HepG2 (cell line): ENCODE results near the gene VDAC1. TPM values are rescaled to one million over a fixed set of nuclear protein-coding genes. Genes with fewer than 3 reads are reported as not detected.

Experiments used
- CC2D1A ChIP-seq: sonication (generic); formaldehyde crosslinking; IDR thresholded peaks from 2 replicates; pipeline ENCODE4 v1.8.1; 2023; ENCODE audit warnings: mild to moderate bottlenecking, missing genetic modification reagents
- CCAR2 ChIP-seq: fragments of 200-400 bp; formaldehyde crosslinking; optimal IDR thresholded peaks from 2 replicates; pipeline ENCODE3; 2018; ENCODE audit warnings: low read depth, mild to moderate bottlenecking, low read length, moderate library complexity
- CENPT ChIP-seq: sonication (generic); formaldehyde crosslinking; IDR thresholded peaks from 2 replicates; pipeline ENCODE4 v1.8.0; 2022; ENCODE audit warnings: low read depth, mild to moderate bottlenecking, moderate library complexity, missing genetic modification reagents
- DNMT1 ChIP-seq: sonication (generic); formaldehyde crosslinking; IDR thresholded peaks from 2 replicates; pipeline ENCODE4 v1.5.1; 2020; ENCODE audit warnings: mild to moderate bottlenecking, missing genetic modification reagents
- FOXO4 ChIP-seq: sonication (generic); formaldehyde crosslinking; conservative IDR thresholded peaks from 2 replicates; pipeline ENCODE4 v1.8.1; 2023; ENCODE audit warnings: missing genetic modification reagents
- IRF2 ChIP-seq: IDR thresholded peaks from 2 replicates; pipeline ENCODE4 v1.6.1; 2018; ENCODE audit warnings: missing genetic modification reagents, missing compliant biosample characterization
- NFE2L1 ChIP-seq: sonication (generic); formaldehyde crosslinking; IDR thresholded peaks from 2 replicates; pipeline ENCODE4 v1.4.0; 2020; ENCODE audit warnings: missing genetic modification reagents, mild to moderate bottlenecking, borderline replicate concordance
- NFE2L2 ChIP-seq: fragments of 150-350 bp; IDR thresholded peaks from 2 replicates; pipeline ENCODE4 v1.6.1; 2014; ENCODE audit warnings: low read length
- NONO ChIP-seq, 2 experiments: fragments of 450-650 bp in 1 of 2; sonication (generic) in 1 of 2; formaldehyde crosslinking in 1 of 2; IDR thresholded peaks in 1 of 2; conservative IDR thresholded peaks in 1 of 2; 2 replicates each; pipeline versions ENCODE4 v1.6.1 to v1.8.0; 2017 to 2022; ENCODE audit warnings: mild to moderate bottlenecking in 1 of 2, missing genetic modification reagents in 1 of 2, moderate library complexity in 1 of 2
- ONECUT2 ChIP-seq: sonication (generic); formaldehyde crosslinking; IDR thresholded peaks from 2 replicates; pipeline ENCODE4 v1.4.0; 2020; ENCODE audit warnings: missing genetic modification reagents
- RFXANK ChIP-seq: IDR thresholded peaks from 2 replicates; pipeline ENCODE4 v1.6.1; 2016
- SALL2 ChIP-seq: sonication (generic); formaldehyde crosslinking; IDR thresholded peaks from 2 replicates; pipeline ENCODE4 v1.8.1; 2023; ENCODE audit warnings: mild to moderate bottlenecking, missing genetic modification reagents, inconsistent platforms
- SKI ChIP-seq: fragments of 450-650 bp; IDR thresholded peaks from one replicate; pipeline ENCODE4 v1.6.1; 2018; ENCODE audit warnings: mild to moderate bottlenecking; ENCODE audit not compliant: partially characterized antibody
- SP140L ChIP-seq: sonication (generic); formaldehyde crosslinking; IDR thresholded peaks from 2 replicates; pipeline ENCODE4 v1.4.0; 2020; ENCODE audit warnings: missing genetic modification reagents, borderline replicate concordance
- SRSF9 ChIP-seq: fragments of 200-400 bp; formaldehyde crosslinking; IDR thresholded peaks from 2 replicates; pipeline ENCODE4 v1.6.1; 2018; ENCODE audit warnings: borderline replicate concordance, mild to moderate bottlenecking, low read depth, low read length; ENCODE audit not compliant: insufficient read depth, poor library complexity, severe bottlenecking
- XRCC5 ChIP-seq: fragments of 200-400 bp; formaldehyde crosslinking; optimal IDR thresholded peaks from 2 replicates; pipeline ENCODE3; 2017; ENCODE audit warnings: mild to moderate bottlenecking, low read length
- ZBTB20 ChIP-seq: sonication (generic); formaldehyde crosslinking; IDR thresholded peaks from 2 replicates; pipeline ENCODE4 v1.8.1; 2023; ENCODE audit warnings: missing genetic modification reagents, low read depth, mild to moderate bottlenecking, borderline replicate concordance
- ZNF337 ChIP-seq: sonication (generic); formaldehyde crosslinking; IDR thresholded peaks from 2 replicates; pipeline ENCODE4 v1.5.1; 2020; ENCODE audit warnings: missing genetic modification reagents, low read depth, mild to moderate bottlenecking, borderline replicate concordance
- ZNF510 ChIP-seq: sonication (generic); formaldehyde crosslinking; IDR thresholded peaks from 2 replicates; pipeline ENCODE4 v1.4.0; 2020; ENCODE audit warnings: low read depth, mild to moderate bottlenecking, missing genetic modification reagents
- ZNF616 ChIP-seq: sonication (generic); formaldehyde crosslinking; IDR thresholded peaks from 2 replicates; pipeline ENCODE4 v1.5.0; 2020; ENCODE audit warnings: low read depth, mild to moderate bottlenecking, missing genetic modification reagents
- polyA plus RNA-seq, 8 experiments: library from polyadenylated mRNA; depleted of rRNA in 3 of 8; stranded (reverse) in 7 of 8; unstranded in 1 of 8; fragments of >200 nt; fragmentation: Illumina TruSeq in 4 of 8; extraction: Trizol in 4 of 8; gene quantifications; 2 replicates each; pipeline versions ENCODE4 v1.2.1 to v1.2.3, GENCODE V29; 2011 to 2016; ENCODE audit warnings: low read depth in 4 of 8, missing spikeins in 1 of 8, mixed read lengths in 1 of 8; ENCODE audit not compliant: insufficient read depth in 1 of 8
- total RNA-seq, 5 experiments: library from RNA; depleted of rRNA; stranded (reverse); fragments of >200 nt; fragmentation: Illumina TruSeq; extraction: Trizol; gene quantifications; 2 replicates each; pipeline ENCODE4 v1.2.3, GENCODE V29; 2016; ENCODE audit warnings: low read depth in 1 of 5
- TF ChIP-seq, protein P1 (sequence below): sonication (generic); formaldehyde crosslinking; IDR thresholded peaks from 2 replicates; pipeline ENCODE4 v1.5.0; 2020; ENCODE audit warnings: mild to moderate bottlenecking, missing genetic modification reagents, borderline replicate concordance
- TF ChIP-seq, protein P2 (sequence below): sonication (generic); formaldehyde crosslinking; conservative IDR thresholded peaks from 2 replicates; pipeline ENCODE4 v1.4.0; 2020; ENCODE audit warnings: missing genetic modification reagents

VDAC1 gene
- total and polyA plus RNA-seq, 2 of the 13 experiments (the other 11 are each of a cell fraction or from before 2014, with no cell fraction given), result 112 to 380 TPM

DNA sequence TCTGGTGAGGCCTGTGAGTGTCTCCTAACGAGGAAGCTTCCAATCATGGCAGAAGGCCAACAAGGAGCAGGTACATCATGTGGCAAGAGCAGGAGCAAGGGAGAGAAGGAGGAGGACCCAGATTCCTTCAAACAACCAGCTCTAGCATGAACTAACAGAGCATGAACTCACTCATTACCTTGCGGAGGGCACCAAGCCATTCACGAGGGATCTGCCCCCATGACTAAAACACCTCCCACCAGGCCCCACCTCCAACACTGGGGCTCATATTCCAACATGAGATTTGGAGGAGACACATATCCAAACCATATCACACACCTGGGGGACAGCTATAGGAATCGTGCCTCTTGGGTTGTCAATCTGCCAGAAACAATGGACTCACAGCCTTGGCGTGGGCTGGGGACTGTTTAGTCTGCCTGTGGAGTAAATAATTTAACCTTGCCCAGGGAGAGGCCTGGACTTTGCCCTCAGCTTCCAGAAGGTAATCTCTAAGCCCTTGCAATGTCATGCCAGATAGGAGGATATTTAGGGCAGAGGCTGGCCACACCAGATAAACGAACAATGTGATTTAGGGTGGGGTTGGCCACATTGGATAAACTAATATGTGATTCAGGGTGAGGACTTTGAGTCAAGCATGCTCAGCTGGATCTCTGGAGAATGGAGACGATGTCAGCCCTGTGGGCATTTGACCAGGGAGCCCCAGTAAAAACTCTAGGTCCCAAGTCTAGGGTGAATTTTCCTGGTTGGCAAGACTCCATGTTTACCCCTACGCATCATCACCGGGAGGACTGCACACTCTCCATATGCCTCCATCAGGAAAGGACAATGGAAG lies 13.6 kb upstream of the VDAC1 start (continued):
- TF ChIP-seq NONO (IDR thresholded peaks at IDR 0.05), result no peak
- TF ChIP-seq NONO (CRISPR knock-in tag; conservative IDR thresholded peaks at IDR 0.05), result 0 out of 2 replicates have a peak, but pooled peaks have one; percentile 12
- no peak for TF ChIP-seq RFXANK
- TF ChIP-seq CC2D1A (CRISPR knock-in tag), result no peak
- TF ChIP-seq ZNF616, result no peak
- TF ChIP-seq IRF2 (CRISPR knock-in tag), result peak; percentile 59
- no peak for TF ChIP-seq NFE2L1 (CRISPR knock-in tag)
- TF ChIP-seq ZNF510 (CRISPR knock-in tag), result no peak
- no peak for TF ChIP-seq ZNF337 (CRISPR knock-in tag)
- TF ChIP-seq NFE2L2, result 0 out of 2 replicates have a peak, but pooled peaks have one; percentile 49
- no peak for TF ChIP-seq SP140L
- TF ChIP-seq CENPT, result no peak
- no peak for TF ChIP-seq FOXO4 (CRISPR knock-in tag)
- TF ChIP-seq, protein P1, sequence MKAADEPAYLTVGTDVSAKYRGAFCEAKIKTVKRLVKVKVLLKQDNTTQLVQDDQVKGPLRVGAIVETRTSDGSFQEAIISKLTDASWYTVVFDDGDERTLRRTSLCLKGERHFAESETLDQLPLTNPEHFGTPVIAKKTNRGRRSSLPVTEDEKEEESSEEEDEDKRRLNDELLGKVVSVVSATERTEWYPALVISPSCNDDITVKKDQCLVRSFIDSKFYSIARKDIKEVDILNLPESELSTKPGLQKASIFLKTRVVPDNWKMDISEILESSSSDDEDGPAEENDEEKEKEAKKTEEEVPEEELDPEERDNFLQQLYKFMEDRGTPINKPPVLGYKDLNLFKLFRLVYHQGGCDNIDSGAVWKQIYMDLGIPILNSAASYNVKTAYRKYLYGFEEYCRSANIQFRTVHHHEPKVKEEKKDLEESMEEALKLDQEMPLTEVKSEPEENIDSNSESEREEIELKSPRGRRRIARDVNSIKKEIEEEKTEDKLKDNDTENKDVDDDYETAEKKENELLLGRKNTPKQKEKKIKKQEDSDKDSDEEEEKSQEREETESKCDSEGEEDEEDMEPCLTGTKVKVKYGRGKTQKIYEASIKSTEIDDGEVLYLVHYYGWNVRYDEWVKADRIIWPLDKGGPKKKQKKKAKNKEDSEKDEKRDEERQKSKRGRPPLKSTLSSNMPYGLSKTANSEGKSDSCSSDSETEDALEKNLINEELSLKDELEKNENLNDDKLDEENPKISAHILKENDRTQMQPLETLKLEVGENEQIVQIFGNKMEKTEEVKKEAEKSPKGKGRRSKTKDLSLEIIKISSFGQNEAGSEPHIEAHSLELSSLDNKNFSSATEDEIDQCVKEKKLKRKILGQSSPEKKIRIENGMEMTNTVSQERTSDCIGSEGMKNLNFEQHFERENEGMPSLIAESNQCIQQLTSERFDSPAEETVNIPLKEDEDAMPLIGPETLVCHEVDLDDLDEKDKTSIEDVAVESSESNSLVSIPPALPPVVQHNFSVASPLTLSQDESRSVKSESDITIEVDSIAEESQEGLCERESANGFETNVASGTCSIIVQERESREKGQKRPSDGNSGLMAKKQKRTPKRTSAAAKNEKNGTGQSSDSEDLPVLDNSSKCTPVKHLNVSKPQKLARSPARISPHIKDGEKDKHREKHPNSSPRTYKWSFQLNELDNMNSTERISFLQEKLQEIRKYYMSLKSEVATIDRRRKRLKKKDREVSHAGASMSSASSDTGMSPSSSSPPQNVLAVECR, result no peak; the same call in 1 of the 2 replicates
- TF ChIP-seq ONECUT2 (CRISPR knock-in tag), result no peak
- peak; percentile 57 for TF ChIP-seq XRCC5
- TF ChIP-seq, protein P2, sequence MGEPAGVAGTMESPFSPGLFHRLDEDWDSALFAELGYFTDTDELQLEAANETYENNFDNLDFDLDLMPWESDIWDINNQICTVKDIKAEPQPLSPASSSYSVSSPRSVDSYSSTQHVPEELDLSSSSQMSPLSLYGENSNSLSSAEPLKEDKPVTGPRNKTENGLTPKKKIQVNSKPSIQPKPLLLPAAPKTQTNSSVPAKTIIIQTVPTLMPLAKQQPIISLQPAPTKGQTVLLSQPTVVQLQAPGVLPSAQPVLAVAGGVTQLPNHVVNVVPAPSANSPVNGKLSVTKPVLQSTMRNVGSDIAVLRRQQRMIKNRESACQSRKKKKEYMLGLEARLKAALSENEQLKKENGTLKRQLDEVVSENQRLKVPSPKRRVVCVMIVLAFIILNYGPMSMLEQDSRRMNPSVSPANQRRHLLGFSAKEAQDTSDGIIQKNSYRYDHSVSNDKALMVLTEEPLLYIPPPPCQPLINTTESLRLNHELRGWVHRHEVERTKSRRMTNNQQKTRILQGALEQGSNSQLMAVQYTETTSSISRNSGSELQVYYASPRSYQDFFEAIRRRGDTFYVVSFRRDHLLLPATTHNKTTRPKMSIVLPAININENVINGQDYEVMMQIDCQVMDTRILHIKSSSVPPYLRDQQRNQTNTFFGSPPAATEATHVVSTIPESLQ (CRISPR knock-in tag), result no peak
- peak; percentile 77 for TF ChIP-seq SALL2
- TF ChIP-seq CCAR2, result no peak
- peak; percentile 31; the same call in 1 of the 2 replicates for TF ChIP-seq ZBTB20 (CRISPR knock-in tag)
- TF ChIP-seq SRSF9, result no peak
- TF ChIP-seq SKI, result peak; percentile 85
- TF ChIP-seq DNMT1 (CRISPR knock-in tag), result no peak
